Erythroblast (primary cell): Measurements from ENCODE around the gene WDFY4.

Experiments used
- DNase-seq, 2 experiments: peaks; one replicate each; lab custom pipeline; 2025; lab: John Stamatoyannopoulos, UW
- GATA1 ChIP-seq: IDR thresholded peaks from 2 replicates; pipeline ENCODE4 v1.6.1; 2011; ENCODE audit warnings: low read depth, mild to moderate bottlenecking, control low read depth, low read length, moderate library complexity
- POLR2A ChIP-seq: IDR thresholded peaks from 2 replicates; pipeline ENCODE4 v1.6.1; 2011; ENCODE audit warnings: mild to moderate bottlenecking, low read length

The WDFY4 gene

DNA sequence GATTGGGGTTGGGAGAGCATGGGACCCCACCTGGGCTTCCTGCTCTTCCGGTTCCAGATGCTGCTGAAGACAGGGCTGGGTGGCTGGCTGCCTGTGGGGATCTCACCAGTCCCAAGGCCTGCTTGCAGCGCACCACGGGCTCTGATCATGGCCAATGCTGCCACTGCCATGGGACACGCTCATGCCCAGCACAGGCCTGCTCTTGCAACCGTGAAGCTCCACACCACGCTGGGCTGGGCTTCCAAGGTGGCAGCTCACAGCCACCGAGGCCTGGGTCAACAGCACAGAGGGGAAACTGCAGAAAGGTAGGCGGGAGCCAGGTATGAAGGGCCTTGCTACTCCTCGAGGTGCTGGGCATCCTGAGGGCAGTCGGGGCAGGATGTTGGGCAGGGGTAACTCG lies 327.1 kb downstream of the WDFY4 start:
- TF ChIP-seq POLR2A: no peak
- no peak for TF ChIP-seq GATA1

DNA sequence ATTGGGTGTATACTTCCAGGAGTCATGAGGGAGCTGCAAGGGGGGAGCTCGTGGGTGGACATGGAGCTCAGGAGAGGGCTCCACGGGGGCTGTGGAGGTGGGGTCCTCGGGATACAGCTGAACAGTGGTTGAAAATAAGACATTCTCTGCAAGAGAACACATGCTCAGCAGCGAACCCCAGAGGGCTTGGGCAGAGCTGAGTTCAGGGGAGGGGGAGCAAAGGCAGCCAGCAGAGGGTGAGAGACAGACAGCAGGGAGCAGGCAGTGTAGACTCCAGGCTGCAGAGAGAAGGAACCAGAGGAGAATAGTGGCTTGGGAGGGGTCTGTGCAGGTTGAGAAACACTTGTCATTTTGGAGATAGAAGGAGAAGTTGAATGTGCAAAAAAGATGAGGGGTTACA lies 327.9 kb downstream of the WDFY4 start:
- no peak for TF ChIP-seq GATA1
- no peak for TF ChIP-seq POLR2A
- DNase-seq: no peak

More for the DNA sequence above, 327.1 kb downstream of the WDFY4 start:
- no peak for DNase-seq

DNA sequence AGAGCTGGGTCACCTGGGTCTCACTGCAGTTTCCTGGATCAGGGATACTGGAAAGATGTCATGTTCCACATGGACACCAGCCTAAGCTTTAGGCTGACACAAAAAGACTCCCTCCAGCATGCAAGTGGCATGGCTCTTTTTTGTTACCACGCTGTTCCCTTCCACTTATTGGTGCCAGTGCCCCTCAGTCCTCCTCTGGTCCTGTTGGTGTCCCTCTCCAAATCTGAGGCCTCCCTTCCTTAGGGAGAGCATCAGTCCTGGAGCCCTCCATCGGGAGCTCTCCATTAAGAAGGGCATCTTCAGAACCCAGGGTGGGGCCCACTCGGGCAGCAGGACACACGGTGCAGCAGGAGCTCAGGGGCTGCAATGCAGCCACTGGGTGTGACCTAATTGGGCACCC lies 331.0 kb downstream of the WDFY4 start:
- TF ChIP-seq POLR2A (no peak), GATA1 (no peak)

DNA sequence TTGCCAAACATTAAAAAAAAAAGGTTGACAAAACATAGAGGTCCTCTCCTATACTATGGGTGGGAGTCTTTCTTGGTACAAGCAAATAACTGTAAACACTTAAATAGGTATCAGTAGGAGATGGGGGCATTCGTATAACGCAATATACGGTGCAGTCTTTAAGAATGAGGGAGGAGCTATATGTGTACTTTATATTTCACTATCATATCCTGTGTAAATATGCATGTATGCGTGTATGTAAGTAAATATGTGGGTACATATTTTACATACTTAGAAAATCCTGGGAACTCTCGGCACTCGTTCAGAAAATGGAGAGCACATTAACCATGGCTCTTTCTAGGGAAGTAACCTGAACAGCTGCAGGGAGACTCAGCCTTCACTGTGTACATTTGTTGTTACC lies 337.0 kb downstream of the WDFY4 start:
- no peak for DNase-seq
- TF ChIP-seq GATA1: no peak
- TF ChIP-seq POLR2A: no peak

More for the DNA sequence above, 331.0 kb downstream of the WDFY4 start:
- DNase-seq: no peak

- TF ChIP-seq GATA1 (no peak), POLR2A (no peak)
- DNase-seq: no peak
These were observed 338.4 kb downstream of the WDFY4 start for GRCh38 chr10:49023071-49023470.

DNA sequence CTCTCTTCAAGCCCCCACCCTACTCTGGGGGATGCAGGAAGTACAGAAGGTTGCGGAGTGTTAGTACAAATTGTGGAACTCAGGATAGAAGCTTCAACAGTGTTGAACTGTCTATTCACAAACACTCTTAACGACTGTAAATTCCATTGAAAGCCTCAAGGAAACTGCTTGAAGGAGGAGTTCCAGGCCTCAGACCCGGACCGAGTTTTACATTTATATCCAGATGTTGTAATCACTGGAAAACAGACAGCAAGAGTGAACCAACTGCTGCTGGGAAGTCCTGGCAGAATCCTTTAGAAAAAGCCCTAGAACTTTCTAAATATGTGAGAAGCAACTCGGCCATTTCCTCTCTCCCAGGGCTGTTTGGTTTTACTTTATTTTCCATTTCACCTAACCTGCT lies 339.1 kb downstream of the WDFY4 start:
- TF ChIP-seq GATA1 (no peak), POLR2A (no peak)
- DNase-seq: no peak

- no peak for DNase-seq
- TF ChIP-seq GATA1 (no peak), POLR2A (no peak)
These were observed 339.8 kb downstream of the WDFY4 start for GRCh38 chr10:49024484-49024883.

- TF ChIP-seq POLR2A (no peak), GATA1 (no peak)
- DNase-seq: no peak
These were observed 340.8 kb downstream of the WDFY4 start for GRCh38 chr10:49025347-49025983.

- no peak for TF ChIP-seq GATA1
- TF ChIP-seq POLR2A: no peak
- no peak for DNase-seq
These were observed 344.0 kb downstream of the WDFY4 start for GRCh38 chr10:49028639-49029038.

GRCh38 chr10:49029666-49030065 lies 345.0 kb downstream of the WDFY4 start:
- no peak for DNase-seq
- TF ChIP-seq GATA1 (no peak), POLR2A (no peak)
